ENCODE data around the gene JAG2.

JAG2 gene

GRCh38 chr14:105140581-105140980 lies 28.0 kb downstream of the JAG2 start:
- H3K4me2 ChIP-seq (ENCODE audit: low read depth, low read length, poor library complexity, severe bottlenecking), result no peak overlapping the region
- no peak for TF ChIP-seq EZH2phosphoT487 (conservative IDR thresholded peaks at IDR 0.05; ENCODE audit: low read length)
- H3K79me2 ChIP-seq (ENCODE audit: insufficient read depth, low read length), result no peaks in the 10 kb centered on the region
- no peak overlapping the region for H3K4me3 ChIP-seq (ENCODE audit: insufficient read depth, low read length, poor library complexity, severe bottlenecking)
- no peaks in the 10 kb centered on the region for H4K20me1 ChIP-seq (ENCODE audit: low read depth, low read length)
- H3K27me3 ChIP-seq (ENCODE audit: low read length), result no peaks in the 10 kb centered on the region
- H3K36me3 ChIP-seq (ENCODE audit: low read length), result no peaks in the 10 kb centered on the region
- no peak overlapping the region for H2AFZ ChIP-seq (ENCODE audit: low read depth, low read length, severe bottlenecking)
- H3K9me2 ChIP-seq (replicated peaks; ENCODE audit: insufficient read depth, low read length), result no peaks in the 10 kb centered on the region
- H3K9ac ChIP-seq (ENCODE audit: low read length), result no peak overlapping the region
- no peaks in the 10 kb centered on the region for H3F3A ChIP-seq (ENCODE audit: insufficient read depth)
- H3K9me3 ChIP-seq (ENCODE audit: insufficient read depth, low read length), result peaks cover 9% of the 10 kb centered on the region; the same call in 1 of the 2 replicates
- H3K27ac ChIP-seq (ENCODE audit: low read depth, low read length), result no peak overlapping the region

GRCh38 chr14:105139831-105140239 lies 28.7 kb downstream of the JAG2 start:
- Histone ChIP-seq H3F3A (ENCODE audit: insufficient read depth) (no peaks in the 10 kb centered on the region), H3K4me2 (ENCODE audit: low read depth, low read length, poor library complexity, severe bottlenecking) (no peak overlapping the region), H3K27me3 (ENCODE audit: low read length) (no peaks in the 10 kb centered on the region), H3K79me2 (ENCODE audit: insufficient read depth, low read length) (no peaks in the 10 kb centered on the region), H3K9me3 (ENCODE audit: insufficient read depth, low read length) (peaks cover 9% of the 10 kb centered on the region; the same call in 1 of the 2 replicates), H4K20me1 (ENCODE audit: low read depth, low read length) (no peaks in the 10 kb centered on the region), H3K27ac (ENCODE audit: low read depth, low read length) (no peak overlapping the region), H3K9ac (ENCODE audit: low read length) (no peak overlapping the region), H3K9me2 (replicated peaks; ENCODE audit: insufficient read depth, low read length) (no peaks in the 10 kb centered on the region), H2AFZ (ENCODE audit: low read depth, low read length, severe bottlenecking) (no peak overlapping the region), H3K4me3 (ENCODE audit: insufficient read depth, low read length, poor library complexity, severe bottlenecking) (no peak overlapping the region), H3K36me3 (ENCODE audit: low read length) (no peaks in the 10 kb centered on the region)
- TF ChIP-seq CTCF (IDR thresholded peaks at IDR 0.05; ENCODE audit: insufficient read depth, low read length, poor library complexity, severe bottlenecking), result no peak
- TF ChIP-seq EZH2phosphoT487 (conservative IDR thresholded peaks at IDR 0.05; ENCODE audit: low read length), result no peak

DNA sequence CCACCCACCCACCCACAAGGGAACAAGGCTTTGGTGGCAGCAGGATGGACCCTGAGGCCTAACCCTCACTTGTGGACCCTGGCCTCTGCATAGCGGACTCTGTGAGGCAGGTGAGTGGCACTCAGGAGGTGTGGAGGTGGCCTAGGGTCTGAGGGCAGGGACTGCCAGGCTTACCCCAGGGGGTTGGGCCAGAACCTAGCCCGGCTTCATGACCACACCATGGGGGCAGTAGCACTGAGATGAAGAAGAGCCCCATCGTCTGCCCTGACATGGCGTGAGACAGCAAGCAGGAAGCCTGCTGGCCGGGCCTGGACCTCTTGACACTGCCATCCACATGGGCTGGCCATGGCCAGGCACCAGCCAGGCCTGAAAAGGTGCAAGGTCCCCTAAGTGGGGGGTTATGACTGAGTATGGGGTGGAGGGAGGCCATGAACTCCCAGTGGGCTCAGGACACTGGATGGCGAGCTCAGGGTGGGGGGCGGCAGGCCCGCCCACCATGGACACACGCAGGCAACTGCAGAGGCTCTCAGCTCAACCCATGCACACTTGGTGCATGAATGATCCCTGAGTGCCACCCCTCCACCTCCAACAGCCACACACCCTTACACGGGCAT lies 29.3 kb downstream of the JAG2 start:
- Histone ChIP-seq H3K36me3 (ENCODE audit: low read length) (no peaks in the 10 kb centered on the region), H3K4me2 (ENCODE audit: low read depth, low read length, poor library complexity, severe bottlenecking) (no peak overlapping the region), H3K27ac (ENCODE audit: low read depth, low read length) (no peak overlapping the region), H2AFZ (ENCODE audit: low read depth, low read length, severe bottlenecking) (no peak overlapping the region), H3K79me2 (ENCODE audit: insufficient read depth, low read length) (no peaks in the 10 kb centered on the region), H3F3A (ENCODE audit: insufficient read depth) (no peaks in the 10 kb centered on the region), H3K9me2 (replicated peaks; ENCODE audit: insufficient read depth, low read length) (no peaks in the 10 kb centered on the region), H4K20me1 (ENCODE audit: low read depth, low read length) (no peaks in the 10 kb centered on the region), H3K4me3 (ENCODE audit: insufficient read depth, low read length, poor library complexity, severe bottlenecking) (no peak overlapping the region), H3K9ac (ENCODE audit: low read length) (no peak overlapping the region), H3K9me3 (ENCODE audit: insufficient read depth, low read length) (peaks cover 9% of the 10 kb centered on the region; the same call in 1 of the 2 replicates), H3K27me3 (ENCODE audit: low read length) (no peaks in the 10 kb centered on the region)
- TF ChIP-seq EZH2phosphoT487 (conservative IDR thresholded peaks at IDR 0.05; ENCODE audit: low read length), result no peak
- no peak for TF ChIP-seq CTCF (IDR thresholded peaks at IDR 0.05; ENCODE audit: insufficient read depth, low read length, poor library complexity, severe bottlenecking)

DNA sequence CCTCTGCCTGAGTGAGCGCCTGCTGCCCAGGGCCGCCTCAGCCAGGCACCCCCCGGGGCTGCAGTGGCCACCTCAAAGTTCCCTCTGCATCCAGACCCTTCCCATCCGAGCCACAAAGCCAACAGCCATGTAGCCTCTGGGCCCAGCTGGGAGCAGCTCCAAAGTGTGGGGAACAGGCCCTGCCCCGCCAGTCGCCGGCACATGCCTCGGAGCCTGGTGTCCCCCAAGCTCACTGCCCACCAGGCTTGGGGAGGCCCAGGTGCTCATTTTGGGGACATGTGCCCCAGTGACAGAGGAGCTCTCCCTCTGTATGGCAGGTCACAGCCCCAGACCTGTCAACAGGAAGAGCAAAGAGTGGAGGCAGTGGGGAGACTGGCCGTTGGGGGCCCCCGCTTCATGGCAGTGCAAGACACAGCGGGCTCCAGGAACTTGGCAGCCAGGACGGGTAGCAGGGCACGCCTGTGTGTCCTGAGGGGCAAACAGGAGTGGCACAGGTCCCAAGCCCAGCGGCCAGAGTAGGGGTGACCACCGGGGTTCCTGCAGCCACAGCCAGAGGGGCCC lies 29.9 kb downstream of the JAG2 start:
- H3K4me2 ChIP-seq (ENCODE audit: low read depth, low read length, poor library complexity, severe bottlenecking), result no peak overlapping the region
- H3K79me2 ChIP-seq (ENCODE audit: insufficient read depth, low read length), result no peaks in the 10 kb centered on the region
- no peak overlapping the region for H2AFZ ChIP-seq (ENCODE audit: low read depth, low read length, severe bottlenecking)
- H3K9me2 ChIP-seq (replicated peaks; ENCODE audit: insufficient read depth, low read length), result no peaks in the 10 kb centered on the region
- H3K36me3 ChIP-seq (ENCODE audit: low read length), result no peaks in the 10 kb centered on the region
- H3K27me3 ChIP-seq (ENCODE audit: low read length), result no peaks in the 10 kb centered on the region
- TF ChIP-seq CTCF (IDR thresholded peaks at IDR 0.05; ENCODE audit: insufficient read depth, low read length, poor library complexity, severe bottlenecking) (no peak), EZH2phosphoT487 (conservative IDR thresholded peaks at IDR 0.05; ENCODE audit: low read length) (no peak)
- no peaks in the 10 kb centered on the region for H4K20me1 ChIP-seq (ENCODE audit: low read depth, low read length)
- H3K4me3 ChIP-seq (ENCODE audit: insufficient read depth, low read length, poor library complexity, severe bottlenecking), result no peak overlapping the region
- peaks cover 9% of the 10 kb centered on the region; the same call in 1 of the 2 replicates for H3K9me3 ChIP-seq (ENCODE audit: insufficient read depth, low read length)
- H3F3A ChIP-seq (ENCODE audit: insufficient read depth), result no peaks in the 10 kb centered on the region
- no peak overlapping the region for H3K9ac ChIP-seq (ENCODE audit: low read length)
- H3K27ac ChIP-seq (ENCODE audit: low read depth, low read length), result no peak overlapping the region
